GM12865 (cell line): ENCODE results near the gene RGS21.

Experiments used
- DNase-seq: peaks from one replicate; pipeline ENCODE4 v3.0.0; 2010; ENCODE audit warnings: low read depth
- H3K4me3 ChIP-seq: 2 replicates; pipeline ENCODE4 v1.5.1; 2011; ENCODE audit warnings: mild to moderate bottlenecking, low read depth, low read length, control low read depth
- CTCF ChIP-seq: IDR thresholded peaks from 2 replicates; pipeline ENCODE4 v1.5.1; 2011; ENCODE audit warnings: low read length, control low read depth, low read depth, inconsistent platforms; ENCODE audit not compliant: insufficient read depth; ENCODE audit errors: missing control alignments

Gene RGS21

GRCh38 chr1:192350356-192350755 is 33.6 kb downstream of the RGS21 start:
- no peak for DNase-seq

DNA sequence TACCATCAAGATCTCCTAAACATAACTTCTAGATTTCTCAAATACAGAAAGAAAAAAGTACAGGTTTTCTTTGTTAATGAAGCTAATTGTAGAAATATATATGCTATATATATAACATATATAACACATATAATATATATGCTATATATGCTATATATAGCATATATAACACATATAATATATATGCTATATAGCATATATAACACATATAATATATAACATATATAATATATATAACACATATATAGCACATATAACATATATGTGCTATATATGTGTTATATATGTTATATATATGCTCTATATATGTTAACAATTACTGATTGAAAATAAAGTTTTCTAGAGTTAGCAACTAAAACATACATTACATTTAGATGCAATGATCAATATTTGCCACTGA is 34.8 kb downstream of the RGS21 start:
- TF ChIP-seq CTCF: no peak
- no peak overlapping the region for H3K4me3 ChIP-seq
- DNase-seq: no peak

More at GRCh38 chr1:192350356-192350755, 33.6 kb downstream of the RGS21 start:
- H3K4me3 ChIP-seq: no peak overlapping the region
- no peak for TF ChIP-seq CTCF

- no peak for TF ChIP-seq CTCF
- no peak overlapping the region for H3K4me3 ChIP-seq
- no peak for DNase-seq
Measured at GRCh38 chr1:192357924-192358323, 41.1 kb downstream of the RGS21 start.

DNA sequence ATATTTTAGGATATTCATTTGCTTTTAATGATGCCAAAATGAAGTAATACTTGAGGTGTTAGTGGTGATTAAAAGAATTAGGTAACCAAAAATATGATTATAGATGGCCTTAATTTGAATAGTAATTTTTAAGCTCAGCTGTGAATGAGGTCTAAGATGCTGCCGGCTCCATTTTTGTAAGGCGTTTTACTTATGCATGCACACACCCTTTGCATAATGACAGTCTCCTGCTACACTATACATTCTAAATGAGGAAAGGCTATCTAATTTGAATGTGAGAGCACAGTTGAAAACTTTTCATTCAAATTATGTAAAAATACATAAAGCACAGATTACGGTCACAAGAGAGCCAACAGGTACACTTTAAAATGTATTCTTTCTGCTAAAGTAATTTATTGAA is 41.6 kb downstream of the RGS21 start:
- TF ChIP-seq CTCF: no peak
- no peak overlapping the region for H3K4me3 ChIP-seq
- DNase-seq: no peak

GRCh38 chr1:192358822-192359221 is 42.0 kb downstream of the RGS21 start:
- no peak for TF ChIP-seq CTCF
- DNase-seq: no peak
- H3K4me3 ChIP-seq: no peak overlapping the region

GRCh38 chr1:192363177-192363576 is 46.4 kb downstream of the RGS21 start:
- no peak for DNase-seq
- no peak overlapping the region for H3K4me3 ChIP-seq
- TF ChIP-seq CTCF: no peak

DNA sequence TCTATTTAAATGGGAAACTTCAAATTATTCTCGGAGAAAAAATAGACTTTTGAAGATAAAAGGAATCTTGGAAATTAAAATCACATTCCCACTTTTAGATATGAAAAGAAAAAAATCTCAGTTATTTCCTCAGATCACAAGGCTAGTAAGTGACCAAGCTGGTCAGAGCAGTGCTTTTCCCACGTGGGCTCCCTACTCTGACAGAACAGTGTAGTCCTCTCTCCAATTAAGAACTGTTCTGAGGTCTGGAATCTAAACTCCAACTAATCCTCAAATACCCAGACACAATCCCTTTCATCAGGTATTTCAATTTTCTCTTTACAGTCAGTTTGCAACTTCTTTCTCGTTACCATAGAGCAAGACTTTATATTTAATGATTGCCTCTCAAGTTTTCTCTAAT is 50.6 kb downstream of the RGS21 start:
- H3K4me3 ChIP-seq: no peak overlapping the region

More for the DNA sequence above, 50.6 kb downstream of the RGS21 start:
- DNase-seq: no peak
- TF ChIP-seq CTCF: no peak
